GM23338 (cell line): ENCODE measurements around the gene MAD1L1. TPM values are rescaled to one million over a fixed set of nuclear protein-coding genes. Genes with fewer than 3 reads are reported as not detected.

Source experiments
- ATAC-seq: fragments of 200-7000 bp; cut with Tn5 transposase; 3 replicates; pipeline ENCODE4 v1.9.1; 2020
- DNase-seq: peaks from one replicate; pipeline ENCODE4 v3.0.0-alpha.2; 2015; ENCODE audit warnings: low spot score
- H2AFZ ChIP-seq: fragments of 200-600 bp; sonication (generic); 2 replicates; pipeline ENCODE4 v1.8.0; 2016; ENCODE audit warnings: antibody characterized with exemption, mild to moderate bottlenecking, moderate library complexity
- H3F3A ChIP-seq: fragments of 200-600 bp; sonication (generic); replicated peaks from 2 replicates; pipeline ENCODE4 v1.8.0; 2017; ENCODE audit warnings: antibody characterized with exemption, mixed run types, low read depth
- H3K27ac ChIP-seq: fragments of 200-600 bp; sonication (generic); 2 replicates; pipeline ENCODE4 v1.6.1; 2016; ENCODE audit warnings: low read depth
- H3K27me3 ChIP-seq: fragments of 200-600 bp; sonication (generic); 2 replicates; pipeline ENCODE4 v1.8.0; 2016; ENCODE audit warnings: mild to moderate bottlenecking, mixed run types, moderate library complexity; ENCODE audit not compliant: insufficient read depth
- H3K36me3 ChIP-seq: fragments of 200-600 bp; sonication (generic); 2 replicates; pipeline ENCODE4 v1.8.0; 2016; ENCODE audit warnings: mild to moderate bottlenecking; ENCODE audit not compliant: insufficient read depth
- H3K4me1 ChIP-seq: fragments of 200-600 bp; sonication (generic); 2 replicates; pipeline ENCODE4 v1.8.0; 2016; ENCODE audit warnings: mild to moderate bottlenecking, moderate library complexity; ENCODE audit not compliant: insufficient read depth
- H3K4me2 ChIP-seq: fragments of 200-600 bp; sonication (generic); 2 replicates; pipeline ENCODE4 v1.7.1; 2017; ENCODE audit warnings: mixed run types
- H3K4me3 ChIP-seq: fragments of 200-600 bp; sonication (generic); 2 replicates; pipeline ENCODE4 v1.6.1; 2016; ENCODE audit warnings: mixed run types
- H3K79me2 ChIP-seq: fragments of 200-600 bp; sonication (generic); replicated peaks from 2 replicates; pipeline ENCODE4 v1.8.0; 2017; ENCODE audit warnings: mild to moderate bottlenecking; ENCODE audit not compliant: insufficient read depth
- H3K9me2 ChIP-seq: fragments of 200-600 bp; sonication (generic); 2 replicates; pipeline ENCODE4 v1.8.0; 2017; ENCODE audit not compliant: insufficient read depth
- H4K20me1 ChIP-seq: fragments of 200-600 bp; sonication (generic); replicated peaks from 2 replicates; pipeline ENCODE4 v1.8.0; 2017; ENCODE audit warnings: mild to moderate bottlenecking; ENCODE audit not compliant: insufficient read depth
- H3K27ac Mint-ChIP-seq: 2 replicates; pipeline ENCODE4 v1.8.0; 2020; ENCODE audit warnings: inconsistent platforms, mild to moderate bottlenecking, moderate library complexity, mixed read lengths
- H3K27me3 Mint-ChIP-seq: 3 replicates; pipeline ENCODE4 v1.8.0; 2022; ENCODE audit warnings: low read depth, mild to moderate bottlenecking, moderate library complexity, mixed read lengths, inconsistent platforms; ENCODE audit not compliant: insufficient read depth, poor library complexity
- H3K36me3 Mint-ChIP-seq: 3 replicates; pipeline ENCODE4 v1.8.0; 2021; ENCODE audit warnings: low read depth, mild to moderate bottlenecking, inconsistent platforms, moderate library complexity, mixed read lengths
- H3K4me1 Mint-ChIP-seq: 3 replicates; pipeline ENCODE4 v1.8.0; 2020; ENCODE audit warnings: mild to moderate bottlenecking, inconsistent platforms, mixed read lengths
- H3K4me3 Mint-ChIP-seq: 3 replicates; pipeline ENCODE4 v1.8.0; 2021; ENCODE audit warnings: moderate library complexity, mild to moderate bottlenecking, inconsistent platforms, mixed read lengths
- H3K9me3 Mint-ChIP-seq: 3 replicates; pipeline ENCODE4 v1.8.0; 2020; ENCODE audit warnings: moderate library complexity, mild to moderate bottlenecking, inconsistent platforms, mixed read lengths
- CREB1 ChIP-seq: fragments of 250-450 bp; sonication (Bioruptor Pico); IDR thresholded peaks from 2 replicates; pipeline ENCODE4 v1.5.0; 2020; ENCODE audit warnings: low read depth, mild to moderate bottlenecking, moderate library complexity
- ETS1 ChIP-seq: IDR thresholded peaks from 2 replicates; pipeline ENCODE4 v1.6.1; 2016; ENCODE audit warnings: antibody characterized with exemption
- EZH2phosphoT487 ChIP-seq: fragments of 200-600 bp; sonication (generic); IDR thresholded peaks from one replicate; pipeline ENCODE4 v1.8.1; 2018; ENCODE audit warnings: antibody characterized with exemption; ENCODE audit not compliant: unreplicated experiment
- JUNB ChIP-seq: IDR thresholded peaks from one replicate; pipeline ENCODE4 v1.6.1; 2016; ENCODE audit warnings: antibody characterized with exemption; ENCODE audit not compliant: unreplicated experiment
- NANOG ChIP-seq: IDR thresholded peaks from 2 replicates; pipeline ENCODE4 v1.6.1; 2016; ENCODE audit warnings: antibody characterized with exemption, borderline replicate concordance
- POLR2AphosphoS5 ChIP-seq: IDR thresholded peaks from 2 replicates; pipeline ENCODE4 v1.6.1; 2016; ENCODE audit warnings: antibody characterized with exemption, low read depth
- REST ChIP-seq: IDR thresholded peaks from one replicate; pipeline ENCODE4 v1.6.1; 2018; ENCODE audit warnings: antibody characterized with exemption; ENCODE audit not compliant: unreplicated experiment
- STAT1 ChIP-seq: IDR thresholded peaks from one replicate; pipeline ENCODE4 v1.6.1; 2016; ENCODE audit warnings: antibody characterized with exemption; ENCODE audit not compliant: unreplicated experiment
- ZNF114 ChIP-seq: fragments of 250-450 bp; sonication (Bioruptor Pico); IDR thresholded peaks from 2 replicates; pipeline ENCODE4 v1.5.0; 2020; ENCODE audit warnings: mild to moderate bottlenecking, moderate library complexity
- ZNF331 ChIP-seq: fragments of 250-450 bp; sonication (Bioruptor Pico); IDR thresholded peaks from 2 replicates; pipeline ENCODE4 v1.5.0; 2020; ENCODE audit warnings: low read depth, mild to moderate bottlenecking, moderate library complexity
- ZNF462 ChIP-seq: fragments of 250-450 bp; sonication (Bioruptor Pico); IDR thresholded peaks from 2 replicates; pipeline ENCODE4 v1.5.0; 2020; ENCODE audit warnings: mild to moderate bottlenecking, moderate library complexity
- polyA plus RNA-seq: library from polyadenylated mRNA; unstranded; fragments of >200 nt; fragmentation: Nextera tagmentation; extraction: Ambion mirVana; gene quantifications from 2 replicates; pipeline ENCODE4 v1.2.1, GENCODE V29; 2016
- total RNA-seq: library from RNA; depleted of rRNA; stranded (reverse); fragments of >200 nt; shearing (Covaris generic); gene quantifications from 2 replicates; pipeline ENCODE4 v1.2.3, GENCODE V29; 2014
- TF ChIP-seq, protein P1 (sequence below), 2 experiments: fragments of 200-600 bp in 1 of 2; sonication (generic) in 1 of 2; conservative IDR thresholded peaks; 2 replicates each; pipeline versions ENCODE4 v1.5.1 to v1.6.1; 2016 to 2017; ENCODE audit warnings: antibody characterized with exemption in 2 of 2, low read depth in 2 of 2, mild to moderate bottlenecking in 2 of 2, moderate library complexity in 1 of 2

Gene MAD1L1
- total and polyA plus RNA-seq, 2 experiments from 2014 or later = 40.3 to 59.3 TPM

GRCh38 chr7:2009541-2010001 is 223.2 kb downstream of the MAD1L1 start (continued):
- TF ChIP-seq ZNF462 (CRISPR knock-in tag) = no peak
- no peak for TF ChIP-seq POLR2AphosphoS5
- TF ChIP-seq NANOG = no peak
- no peak for TF ChIP-seq STAT1
- no peak for TF ChIP-seq EZH2phosphoT487
- TF ChIP-seq CREB1 (CRISPR knock-in tag) = no peak

GRCh38 chr7:2008936-2009540 is 223.7 kb downstream of the MAD1L1 start:
- H3K4me2 ChIP-seq = no peak overlapping the region
- no peaks in the 10 kb centered on the region; the same call in 1 of the 2 replicates for H3K36me3 ChIP-seq
- Mint-ChIP-seq H3K27ac (0 out of 2 replicates have a peak overlapping the region, but pooled peaks have one; percentile 52), H3K36me3 (peaks cover 3% of the 10 kb centered on the region), H3K4me1 (no peaks in the 10 kb centered on the region; the same call in 2 of the 3 replicates), H3K27me3 (peaks cover 10% of the 10 kb centered on the region), H3K4me3 (no peak overlapping the region), H3K9me3 (no peaks in the 10 kb centered on the region)
- ATAC-seq = no peak
- H4K20me1 ChIP-seq = 0 out of 2 replicates have a peak, but pooled peaks cover 5% of the 10 kb centered on the region
- no peak overlapping the region for H3K27ac ChIP-seq
- no peaks in the 10 kb centered on the region for H3F3A ChIP-seq
- no peaks in the 10 kb centered on the region for H3K9me2 ChIP-seq
- H3K4me1 ChIP-seq = no peaks in the 10 kb centered on the region
- H3K27me3 ChIP-seq = no peaks in the 10 kb centered on the region
- H3K79me2 ChIP-seq = 0 out of 2 replicates have a peak, but pooled peaks cover 2% of the 10 kb centered on the region
- no peak overlapping the region for H3K4me3 ChIP-seq
- no peak for DNase-seq
- H2AFZ ChIP-seq = no peak overlapping the region
- TF ChIP-seq JUNB = no peak
- TF ChIP-seq ZNF331 (CRISPR knock-in tag) = no peak
- no peak for TF ChIP-seq NANOG
- no peak for TF ChIP-seq POLR2AphosphoS5
- TF ChIP-seq REST = no peak
- no peak for TF ChIP-seq STAT1
- TF ChIP-seq CREB1 (CRISPR knock-in tag) = no peak
- TF ChIP-seq ETS1 = no peak
- TF ChIP-seq, protein P1, sequence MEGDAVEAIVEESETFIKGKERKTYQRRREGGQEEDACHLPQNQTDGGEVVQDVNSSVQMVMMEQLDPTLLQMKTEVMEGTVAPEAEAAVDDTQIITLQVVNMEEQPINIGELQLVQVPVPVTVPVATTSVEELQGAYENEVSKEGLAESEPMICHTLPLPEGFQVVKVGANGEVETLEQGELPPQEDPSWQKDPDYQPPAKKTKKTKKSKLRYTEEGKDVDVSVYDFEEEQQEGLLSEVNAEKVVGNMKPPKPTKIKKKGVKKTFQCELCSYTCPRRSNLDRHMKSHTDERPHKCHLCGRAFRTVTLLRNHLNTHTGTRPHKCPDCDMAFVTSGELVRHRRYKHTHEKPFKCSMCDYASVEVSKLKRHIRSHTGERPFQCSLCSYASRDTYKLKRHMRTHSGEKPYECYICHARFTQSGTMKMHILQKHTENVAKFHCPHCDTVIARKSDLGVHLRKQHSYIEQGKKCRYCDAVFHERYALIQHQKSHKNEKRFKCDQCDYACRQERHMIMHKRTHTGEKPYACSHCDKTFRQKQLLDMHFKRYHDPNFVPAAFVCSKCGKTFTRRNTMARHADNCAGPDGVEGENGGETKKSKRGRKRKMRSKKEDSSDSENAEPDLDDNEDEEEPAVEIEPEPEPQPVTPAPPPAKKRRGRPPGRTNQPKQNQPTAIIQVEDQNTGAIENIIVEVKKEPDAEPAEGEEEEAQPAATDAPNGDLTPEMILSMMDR (conservative IDR thresholded peaks at IDR 0.05; ENCODE audit: low read depth in 2 of 2) = no peak
- no peak for TF ChIP-seq EZH2phosphoT487
- no peak for TF ChIP-seq ZNF114 (CRISPR knock-in tag)
